H1 (cell line): ENCODE measurements around the gene MKLN1. TPM values are rescaled to one million over a fixed set of nuclear protein-coding genes. Genes with fewer than 3 reads are reported as not detected.

Source experiments
- EP300 ChIP-seq, 2 experiments: IDR thresholded peaks; 1 replicate in 1 of 2; 2 replicates in 1 of 2; pipeline ENCODE4 v1.6.1; 2011 to 2012; ENCODE audit warnings: low read depth in 2 of 2, low read length in 2 of 2, mild to moderate bottlenecking in 2 of 2, borderline replicate concordance in 1 of 2, inconsistent platforms in 1 of 2, moderate library complexity in 1 of 2
- GTF2F1 ChIP-seq: IDR thresholded peaks from 2 replicates; pipeline ENCODE4 v1.6.1; 2012; ENCODE audit warnings: low read depth, low read length, improper control_type of control experiment, borderline replicate concordance
- HDAC6 ChIP-seq: IDR thresholded peaks from one replicate; pipeline ENCODE4 v1.7.1; 2012; ENCODE audit warnings: low read depth, mild to moderate bottlenecking, inconsistent platforms, low read length, moderate library complexity
- MAFK ChIP-seq: IDR thresholded peaks from 2 replicates; pipeline ENCODE4 v1.6.1; 2012; ENCODE audit warnings: low read depth, mild to moderate bottlenecking, improper control_type of control experiment, low read length
- POLR2AphosphoS5 ChIP-seq: IDR thresholded peaks from 2 replicates; pipeline ENCODE4 v1.6.1; 2011; ENCODE audit warnings: low read depth, low read length
- RBBP5 ChIP-seq: IDR thresholded peaks from 2 replicates; pipeline ENCODE4 v1.7.1; 2012; ENCODE audit warnings: low read depth, mild to moderate bottlenecking, inconsistent platforms, low read length, moderate library complexity, borderline replicate concordance
- RXRA ChIP-seq: IDR thresholded peaks from 2 replicates; pipeline ENCODE4 v1.6.1; 2011; ENCODE audit warnings: low read depth, mild to moderate bottlenecking, low read length, moderate library complexity; ENCODE audit not compliant: insufficient read depth
- polyA plus RNA-seq, 7 experiments: library from polyadenylated mRNA; depleted of rRNA in 3 of 7; stranded (reverse) in 5 of 7; unstranded in 2 of 7; fragments of >200 nt in 5 of 7; fragments of 200-250 nt in 2 of 7; gene quantifications; 1 replicate in 5 of 7; 2 replicates in 1 of 7; 4 replicates in 1 of 7; pipeline versions ENCODE4 v1.2.1 to v1.2.3, GENCODE V29; 2011 to 2013; ENCODE audit warnings: missing spikeins in 2 of 7, mixed read lengths in 2 of 7
- total RNA-seq: library from RNA; stranded (reverse); fragmentation: NEBNext Ultra II Directional; extraction: Animal tissue kit (Norgen Biotek cat#: 25700); gene quantifications from 2 replicates; pipeline ENCODE4 v1.2.1, GENCODE V29; 2021
- TF ChIP-seq, protein P1 (sequence below), 3 experiments: IDR thresholded peaks; 1 replicate in 2 of 3; 2 replicates in 1 of 3; pipeline versions ENCODE4 v1.5.1 to v1.6.1; 2011; ENCODE audit warnings: low read length in 3 of 3, mild to moderate bottlenecking in 3 of 3, inconsistent platforms in 2 of 3, low read depth in 1 of 3, moderate library complexity in 1 of 3; ENCODE audit not compliant: insufficient read depth in 1 of 3; ENCODE audit errors: control extremely low read depth in 1 of 3

The MKLN1 gene
- total and polyA plus RNA-seq, 2 of the 8 experiments (the other 6 are each of a cell fraction or from before 2014, with no cell fraction given): 22.3 to 50.9 TPM

GRCh38 chr7:131288450-131288849 lies 39.2 kb upstream of the MKLN1 start (continued):
- TF ChIP-seq GTF2F1: no peak
- TF ChIP-seq RBBP5: no peak
- TF ChIP-seq RXRA: no peak
- TF ChIP-seq, protein P1, sequence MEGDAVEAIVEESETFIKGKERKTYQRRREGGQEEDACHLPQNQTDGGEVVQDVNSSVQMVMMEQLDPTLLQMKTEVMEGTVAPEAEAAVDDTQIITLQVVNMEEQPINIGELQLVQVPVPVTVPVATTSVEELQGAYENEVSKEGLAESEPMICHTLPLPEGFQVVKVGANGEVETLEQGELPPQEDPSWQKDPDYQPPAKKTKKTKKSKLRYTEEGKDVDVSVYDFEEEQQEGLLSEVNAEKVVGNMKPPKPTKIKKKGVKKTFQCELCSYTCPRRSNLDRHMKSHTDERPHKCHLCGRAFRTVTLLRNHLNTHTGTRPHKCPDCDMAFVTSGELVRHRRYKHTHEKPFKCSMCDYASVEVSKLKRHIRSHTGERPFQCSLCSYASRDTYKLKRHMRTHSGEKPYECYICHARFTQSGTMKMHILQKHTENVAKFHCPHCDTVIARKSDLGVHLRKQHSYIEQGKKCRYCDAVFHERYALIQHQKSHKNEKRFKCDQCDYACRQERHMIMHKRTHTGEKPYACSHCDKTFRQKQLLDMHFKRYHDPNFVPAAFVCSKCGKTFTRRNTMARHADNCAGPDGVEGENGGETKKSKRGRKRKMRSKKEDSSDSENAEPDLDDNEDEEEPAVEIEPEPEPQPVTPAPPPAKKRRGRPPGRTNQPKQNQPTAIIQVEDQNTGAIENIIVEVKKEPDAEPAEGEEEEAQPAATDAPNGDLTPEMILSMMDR (IDR thresholded peaks at IDR 0.05; ENCODE audit: control extremely low read depth in 1 of 3, insufficient read depth in 1 of 3, low read depth in 1 of 3, low read length in 3 of 3): no peak
- no peak for TF ChIP-seq EP300 (IDR thresholded peaks at IDR 0.05; ENCODE audit: borderline replicate concordance in 1 of 2, low read depth in 2 of 2, low read length in 2 of 2)
- no peak for TF ChIP-seq MAFK
- TF ChIP-seq HDAC6: no peak
- TF ChIP-seq POLR2AphosphoS5: no peak
